ENCODE data around the gene IFI27L1.

The IFI27L1 gene, protein sequence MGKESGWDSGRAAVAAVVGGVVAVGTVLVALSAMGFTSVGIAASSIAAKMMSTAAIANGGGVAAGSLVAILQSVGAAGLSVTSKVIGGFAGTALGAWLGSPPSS

DNA sequence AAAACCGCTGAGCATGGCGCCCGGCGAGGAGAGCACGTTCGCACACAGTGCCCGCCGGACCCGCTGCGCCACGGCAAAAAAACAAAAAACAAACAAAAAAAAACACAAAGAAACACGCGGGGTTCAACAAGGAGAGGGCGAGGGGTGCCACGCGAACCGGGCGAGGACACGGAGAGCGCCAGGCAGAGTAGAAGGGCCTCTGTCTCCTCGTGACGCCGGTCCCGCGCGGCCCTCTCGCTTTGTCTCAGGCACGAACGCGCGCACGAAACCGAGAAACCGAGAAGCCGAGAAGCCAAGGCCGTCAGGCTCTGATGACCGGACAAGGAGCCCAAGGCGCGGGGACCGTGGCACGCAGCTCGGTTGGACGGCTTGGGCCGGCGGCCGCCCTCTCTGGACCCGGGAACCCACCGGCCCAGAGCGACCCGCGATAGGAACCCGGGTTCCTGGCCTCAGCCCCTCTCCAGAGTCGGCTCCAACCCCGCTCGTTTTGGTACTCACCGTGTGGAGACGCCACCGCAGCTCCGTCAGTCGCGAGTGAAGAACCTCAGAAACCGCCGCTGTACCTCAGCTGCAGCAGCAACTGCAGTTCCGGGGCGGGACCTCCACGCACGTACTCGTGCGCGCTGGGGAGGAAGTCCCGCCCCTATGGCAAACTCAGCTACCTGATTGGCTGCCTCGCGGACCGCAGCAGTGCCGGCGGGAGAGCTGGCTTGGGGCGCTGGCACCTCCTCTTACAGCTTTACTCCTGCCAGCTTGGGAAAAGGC lies at the start of gene IFI27L1, which contains the start of gene DDX24:
Gene IFI27L1, plus strand, starts transcription at position 690 of the 765 bp plus-strand sequence. CDS start 15,628 bp downstream, outside the sequence.
Gene DDX24, minus strand, starts transcription at position 582 of the 765 bp plus-strand sequence. CDS start 1,460 bp downstream, outside the sequence.
- TF ChIP-seq, protein P1, sequence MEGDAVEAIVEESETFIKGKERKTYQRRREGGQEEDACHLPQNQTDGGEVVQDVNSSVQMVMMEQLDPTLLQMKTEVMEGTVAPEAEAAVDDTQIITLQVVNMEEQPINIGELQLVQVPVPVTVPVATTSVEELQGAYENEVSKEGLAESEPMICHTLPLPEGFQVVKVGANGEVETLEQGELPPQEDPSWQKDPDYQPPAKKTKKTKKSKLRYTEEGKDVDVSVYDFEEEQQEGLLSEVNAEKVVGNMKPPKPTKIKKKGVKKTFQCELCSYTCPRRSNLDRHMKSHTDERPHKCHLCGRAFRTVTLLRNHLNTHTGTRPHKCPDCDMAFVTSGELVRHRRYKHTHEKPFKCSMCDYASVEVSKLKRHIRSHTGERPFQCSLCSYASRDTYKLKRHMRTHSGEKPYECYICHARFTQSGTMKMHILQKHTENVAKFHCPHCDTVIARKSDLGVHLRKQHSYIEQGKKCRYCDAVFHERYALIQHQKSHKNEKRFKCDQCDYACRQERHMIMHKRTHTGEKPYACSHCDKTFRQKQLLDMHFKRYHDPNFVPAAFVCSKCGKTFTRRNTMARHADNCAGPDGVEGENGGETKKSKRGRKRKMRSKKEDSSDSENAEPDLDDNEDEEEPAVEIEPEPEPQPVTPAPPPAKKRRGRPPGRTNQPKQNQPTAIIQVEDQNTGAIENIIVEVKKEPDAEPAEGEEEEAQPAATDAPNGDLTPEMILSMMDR (conservative IDR thresholded peaks at IDR 0.05; ENCODE audit: control insufficient read depth, insufficient read depth, low read depth, low read length) = no peak
- H3K4me3 ChIP-seq (ENCODE audit: control insufficient read depth, low read depth, low read length) = peak within 1 kb of the TSS; percentile 95
- DNase-seq (ENCODE audit: low read depth) = peak; percentile 91

DNA sequence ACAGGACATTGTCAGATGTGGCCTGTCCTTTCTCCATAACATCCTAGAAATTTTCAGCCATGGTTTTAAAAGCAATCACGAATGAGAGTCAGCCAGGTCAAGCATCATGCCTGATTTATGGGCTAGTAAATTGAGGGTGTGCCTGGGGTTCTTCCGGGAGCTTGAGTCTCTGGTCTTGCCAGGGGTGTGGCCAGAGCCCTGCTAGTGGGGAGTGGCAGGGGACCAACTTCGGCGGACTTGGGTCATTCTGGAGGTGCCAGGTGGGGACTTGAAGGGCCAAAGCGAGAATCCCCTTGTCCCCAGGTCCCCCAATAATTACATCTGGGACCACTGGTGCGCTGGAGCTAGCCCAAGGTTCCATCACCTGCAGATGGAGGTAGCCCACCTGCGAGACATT lies 49.2 kb upstream of the IFI27L1 start:
- DNase-seq (ENCODE audit: low read depth) = no peak
- TF ChIP-seq, protein P1 (conservative IDR thresholded peaks at IDR 0.05; ENCODE audit: control insufficient read depth, insufficient read depth, low read depth, low read length) = no peak
- no peak overlapping the region for H3K4me3 ChIP-seq (ENCODE audit: control insufficient read depth, low read depth, low read length)

DNA sequence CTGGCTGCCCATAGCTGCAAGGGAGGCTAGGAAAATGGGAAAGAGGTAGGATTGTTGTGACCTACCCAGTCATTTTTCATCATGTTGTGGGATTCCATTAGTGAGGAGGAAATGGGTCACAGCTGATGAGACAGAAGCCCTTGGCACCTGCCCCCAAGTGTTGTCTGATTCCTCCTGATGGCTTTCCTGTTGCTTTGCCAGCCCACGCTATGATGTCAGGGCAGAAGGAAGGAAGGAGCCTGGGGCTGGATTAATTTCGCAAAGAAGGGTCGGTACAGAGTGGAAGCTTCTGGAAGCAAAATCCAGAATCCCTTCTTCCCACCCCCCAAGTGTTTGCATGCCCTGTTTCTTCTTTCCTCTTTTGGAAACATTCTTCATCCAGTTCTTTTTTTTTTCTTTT lies 46.2 kb upstream of the IFI27L1 start:
- TF ChIP-seq, protein P1 (conservative IDR thresholded peaks at IDR 0.05; ENCODE audit: control insufficient read depth, insufficient read depth, low read depth, low read length) = no peak
- no peak overlapping the region for H3K4me3 ChIP-seq (ENCODE audit: control insufficient read depth, low read depth, low read length)
- DNase-seq (ENCODE audit: low read depth) = no peak

DNA sequence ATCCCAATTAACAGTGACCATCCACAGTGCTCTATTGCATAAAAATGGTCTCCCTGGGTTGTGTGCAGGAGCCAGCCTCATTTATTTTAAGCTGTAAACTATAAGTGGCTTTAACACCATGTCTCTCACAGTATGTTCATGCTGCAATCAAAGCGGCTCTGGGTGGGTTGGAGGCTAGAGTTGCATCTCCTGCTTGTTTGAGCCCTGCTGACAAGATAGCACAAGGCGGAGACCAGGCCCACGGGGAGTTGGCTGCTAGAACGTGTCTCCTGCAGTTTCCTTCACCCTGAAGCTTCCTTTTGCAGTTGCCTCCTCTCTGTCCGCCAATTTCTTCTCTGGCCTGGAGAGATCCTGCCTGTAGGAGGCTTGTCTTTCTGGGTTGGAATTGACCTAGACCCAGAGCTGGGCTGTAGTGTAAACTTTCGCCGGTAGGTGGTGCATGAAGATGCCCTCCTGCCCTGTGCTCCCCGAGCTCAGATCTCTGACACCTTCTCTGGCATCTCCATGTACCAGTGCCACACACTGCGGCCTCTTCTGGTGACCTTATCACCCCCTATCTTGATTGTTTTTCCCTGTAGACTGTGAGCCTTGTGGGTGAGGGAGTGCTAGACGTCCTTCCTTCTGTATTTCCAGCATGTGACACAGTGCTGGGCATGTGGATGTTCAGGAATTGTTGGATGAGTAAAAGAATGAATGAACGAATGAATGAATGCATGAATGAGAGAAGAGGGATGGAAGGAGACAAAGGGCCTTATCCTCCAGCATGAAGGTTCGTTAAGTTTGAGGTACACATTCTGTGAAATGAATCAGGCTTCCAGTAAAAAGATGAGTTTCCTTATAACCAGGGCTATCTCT lies 44.6 kb upstream of the IFI27L1 start:
- TF ChIP-seq, protein P1 (conservative IDR thresholded peaks at IDR 0.05; ENCODE audit: control insufficient read depth, insufficient read depth, low read depth, low read length) = peak; percentile 89
- DNase-seq (ENCODE audit: low read depth) = peak; percentile 68

DNA sequence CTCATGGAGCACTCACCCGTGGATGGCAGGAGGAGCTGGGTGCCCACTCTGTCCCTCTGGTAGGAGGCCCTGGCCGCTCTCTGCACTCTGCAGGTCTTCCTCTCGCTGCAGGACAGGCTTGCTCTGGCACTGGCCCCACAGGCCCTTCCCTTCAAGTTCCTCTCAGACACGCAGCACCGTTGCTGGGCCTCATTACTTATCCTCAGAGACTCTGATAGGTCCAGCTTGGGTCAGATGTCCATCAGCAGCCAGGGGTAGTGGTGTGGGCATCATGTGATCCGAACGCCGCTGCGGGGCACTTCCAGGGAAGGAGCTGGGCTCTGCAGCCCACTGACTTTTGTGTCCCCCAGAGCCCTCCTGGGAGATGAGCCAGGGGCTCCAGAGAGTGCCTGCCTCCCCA lies 43.2 kb upstream of the IFI27L1 start:
- H3K4me3 ChIP-seq (ENCODE audit: control insufficient read depth, low read depth, low read length) = no peak overlapping the region
- TF ChIP-seq, protein P1 (conservative IDR thresholded peaks at IDR 0.05; ENCODE audit: control insufficient read depth, insufficient read depth, low read depth, low read length) = no peak
- no peak for DNase-seq (ENCODE audit: low read depth)

More for the DNA sequence above, 44.6 kb upstream of the IFI27L1 start:
- no peak overlapping the region for H3K4me3 ChIP-seq (ENCODE audit: control insufficient read depth, low read depth, low read length)

DNA sequence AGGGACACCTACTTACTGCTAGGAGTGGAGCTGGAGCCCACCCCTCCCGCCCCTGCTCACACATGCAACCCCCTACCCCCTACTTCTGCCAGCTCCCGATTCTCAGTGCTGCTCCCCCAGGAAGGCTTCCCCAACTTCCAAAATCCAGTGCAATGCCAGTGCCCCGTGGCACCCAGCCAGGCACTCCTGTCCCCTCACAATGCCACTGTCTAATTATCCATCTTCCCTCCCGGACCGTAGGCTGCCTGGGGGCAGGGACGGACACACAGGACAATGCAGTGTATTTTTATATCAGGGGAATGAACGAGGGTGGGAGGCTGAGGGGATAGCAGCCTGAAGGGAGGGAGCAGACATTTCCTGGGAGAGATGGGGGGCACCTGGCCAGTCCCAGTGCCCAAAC lies 42.6 kb upstream of the IFI27L1 start:
- TF ChIP-seq, protein P1 (conservative IDR thresholded peaks at IDR 0.05; ENCODE audit: control insufficient read depth, insufficient read depth, low read depth, low read length) = no peak
- H3K4me3 ChIP-seq (ENCODE audit: control insufficient read depth, low read depth, low read length) = no peak overlapping the region

More for the DNA sequence above, 42.6 kb upstream of the IFI27L1 start:
- DNase-seq (ENCODE audit: low read depth) = no peak

Measured in fibroblast of mammary gland (primary cell).